ENCODE data around the gene ZBTB3.

DNA sequence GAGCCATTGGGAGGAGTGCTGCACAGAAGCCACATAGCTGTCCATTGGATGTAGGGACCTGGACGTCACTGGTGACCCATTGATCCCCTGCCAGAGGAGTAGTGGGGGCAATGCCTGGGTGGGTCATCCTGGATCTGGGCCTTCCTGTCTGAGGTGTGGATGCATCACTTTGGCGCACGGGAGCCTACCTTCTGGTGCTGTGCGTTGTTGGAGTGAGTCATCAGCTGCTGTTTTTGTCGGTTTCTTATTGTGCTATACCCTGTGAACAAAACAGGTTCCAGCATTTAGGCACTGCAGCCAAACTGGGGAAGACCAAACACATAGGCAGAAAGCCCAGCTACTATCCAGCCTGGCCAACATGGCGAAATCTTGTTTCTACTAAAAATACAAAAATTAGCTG, 20.4 kb upstream of the ZBTB3 start:
- TF ChIP-seq CTCF (IDR thresholded peaks at IDR 0.05) (no peak), POLR2AphosphoS2 (conservative IDR thresholded peaks at IDR 0.05; ENCODE audit: low read length) (no peak), CHD4 (IDR thresholded peaks at IDR 0.05; ENCODE audit: borderline replicate concordance) (no peak), CBX8 (IDR thresholded peaks at IDR 0.05) (no peak), BHLHE40 (IDR thresholded peaks at IDR 0.05; ENCODE audit: low read depth, low read length) (no peak), RAD21 (conservative IDR thresholded peaks at IDR 0.05 in 1 of 2, IDR thresholded peaks at IDR 0.05 in 1 of 2) (no peak), CHD2 (IDR thresholded peaks at IDR 0.05; ENCODE audit: low read length, partially characterized antibody) (no peak), SMC3 (IDR thresholded peaks at IDR 0.05) (no peak), E2F6 (IDR thresholded peaks at IDR 0.05; ENCODE audit: borderline replicate concordance, low read depth) (no peak)
- TF ChIP-seq, protein P1, sequence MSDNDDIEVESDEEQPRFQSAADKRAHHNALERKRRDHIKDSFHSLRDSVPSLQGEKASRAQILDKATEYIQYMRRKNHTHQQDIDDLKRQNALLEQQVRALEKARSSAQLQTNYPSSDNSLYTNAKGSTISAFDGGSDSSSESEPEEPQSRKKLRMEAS (IDR thresholded peaks at IDR 0.05), result no peak
